HUES48 (cell line): ENCODE results near the gene VPS37B.
"Not testable (repeated sequence)": the region's sequence is repeated elsewhere in the genome, so short reads cannot be mapped to it uniquely, and the experiment has no call there.

Experiments used
- H3K27ac ChIP-seq: one replicate; pipeline ENCODE4 v1.7.0; 2013; ENCODE audit warnings: low read depth, low read length, inconsistent platforms
- H3K27me3 ChIP-seq: 2 replicates; pipeline ENCODE4 v1.6.1; 2013; ENCODE audit warnings: mild to moderate bottlenecking, low read length; ENCODE audit not compliant: control insufficient read depth, insufficient read depth
- H3K36me3 ChIP-seq: 2 replicates; pipeline ENCODE4 v1.6.1; 2013; ENCODE audit warnings: low read length; ENCODE audit not compliant: control insufficient read depth, insufficient read depth
- H3K4me1 ChIP-seq: 2 replicates; pipeline ENCODE4 v1.6.1; 2013; ENCODE audit warnings: mild to moderate bottlenecking, low read length; ENCODE audit not compliant: control insufficient read depth, insufficient read depth
- H3K4me3 ChIP-seq: 2 replicates; pipeline ENCODE4 v1.5.1; 2013; ENCODE audit warnings: mild to moderate bottlenecking, low read depth, low read length
- H3K9ac ChIP-seq: 2 replicates; pipeline ENCODE4 v1.6.1; 2013; ENCODE audit warnings: mild to moderate bottlenecking, low read depth, low read length, moderate library complexity
- H3K9me3 ChIP-seq: 2 replicates; pipeline ENCODE4 v1.6.1; 2013; ENCODE audit warnings: low read length; ENCODE audit not compliant: control insufficient read depth, insufficient read depth

Gene VPS37B

DNA sequence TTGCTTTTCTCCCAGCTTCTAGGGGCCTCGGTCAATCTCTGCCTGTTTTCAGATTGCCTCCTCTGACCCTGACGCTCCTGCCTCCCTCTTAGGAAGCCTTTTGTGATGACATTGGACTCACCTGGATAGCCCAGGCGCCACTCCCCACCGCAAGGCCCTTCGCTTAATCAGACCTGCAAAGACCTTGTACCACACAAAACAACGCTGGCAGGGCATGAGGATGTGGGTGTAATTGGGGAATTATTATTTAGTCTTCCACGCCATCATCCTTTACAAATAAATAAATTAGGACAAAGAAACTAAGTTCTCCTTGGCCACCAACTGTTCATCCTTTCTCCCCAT, 7.7 kb upstream of the VPS37B start:
- Histone ChIP-seq H3K36me3 (no peaks in the 10 kb centered on the region), H3K9ac (no peak overlapping the region), H3K4me3 (no peak overlapping the region), H3K27ac (no peak overlapping the region), H3K4me1 (no peaks in the 10 kb centered on the region; the same call in 1 of the 2 replicates), H3K27me3 (no peaks in the 10 kb centered on the region), H3K9me3 (no peaks in the 10 kb centered on the region)

GRCh38 chr12:122902854-122903692, 7.1 kb upstream of the VPS37B start:
- Histone ChIP-seq H3K27ac (no peak overlapping the region), H3K4me1 (no peaks in the 10 kb centered on the region; the same call in 1 of the 2 replicates), H3K9ac (no peak overlapping the region), H3K27me3 (no peaks in the 10 kb centered on the region), H3K4me3 (no peak overlapping the region), H3K36me3 (no peaks in the 10 kb centered on the region), H3K9me3 (no peaks in the 10 kb centered on the region)

DNA sequence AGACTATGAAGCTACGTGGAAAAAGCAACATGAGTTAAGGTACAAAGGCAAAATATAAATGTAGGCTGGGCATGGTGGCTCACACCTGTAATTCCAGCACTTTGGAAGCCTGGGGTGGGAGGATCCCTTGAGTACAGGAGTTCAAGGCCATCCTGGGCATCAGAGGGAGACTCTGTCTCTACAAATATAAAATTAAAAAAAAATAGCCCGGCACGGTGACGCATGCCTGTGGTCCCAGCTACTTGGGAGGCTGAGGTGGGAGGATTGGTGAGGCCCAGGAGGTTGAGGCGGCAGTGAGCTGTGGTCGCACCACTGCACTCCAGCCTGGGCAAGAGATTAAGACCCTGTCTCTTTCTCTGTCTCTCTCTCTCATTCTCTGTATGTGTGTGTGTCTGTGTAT, 4.0 kb upstream of the VPS37B start:
- Histone ChIP-seq H3K36me3 (no peaks in the 10 kb centered on the region), H3K4me1 (peaks cover 3% of the 10 kb centered on the region; the same call in 1 of the 2 replicates), H3K9me3 (no peaks in the 10 kb centered on the region), H3K27me3 (peaks cover 7% of the 10 kb centered on the region), H3K27ac (no peak overlapping the region), H3K4me3 (no peak overlapping the region), H3K9ac (no peak overlapping the region)

GRCh38 chr12:122896662-122897061, 738 bp upstream of the VPS37B start:
- Histone ChIP-seq H3K4me3 (no peak overlapping the region), H3K9ac (no peak overlapping the region), H3K4me1 (peaks cover 31% of the 10 kb centered on the region), H3K27ac (no peak overlapping the region), H3K9me3 (no peaks in the 10 kb centered on the region), H3K27me3 (peaks cover 11% of the 10 kb centered on the region), H3K36me3 (no peaks in the 10 kb centered on the region)

DNA sequence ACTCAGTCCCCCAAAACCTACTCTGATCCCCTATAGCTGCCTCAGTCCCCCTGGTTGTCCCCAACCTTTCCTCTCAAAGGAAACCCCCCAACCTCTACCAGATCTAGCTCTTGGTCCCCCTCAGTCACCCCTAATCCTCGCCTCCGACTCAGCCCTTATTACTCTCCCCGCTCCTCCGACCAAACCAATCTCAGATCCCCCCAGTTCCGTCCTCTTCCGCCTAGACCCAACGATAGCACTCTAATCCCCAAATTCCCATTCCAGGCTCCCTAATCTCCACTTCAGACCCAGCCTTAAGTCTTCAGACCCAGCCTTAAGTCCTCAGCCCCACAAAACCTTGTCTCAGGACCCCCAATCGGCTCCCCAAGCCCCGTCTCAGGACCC, 612 bp downstream of the VPS37B start:
- Histone ChIP-seq H3K27me3 (peaks cover 11% of the 10 kb centered on the region), H3K4me3 (peak overlapping the region; percentile 74), H3K27ac (no peak overlapping the region), H3K36me3 (no peaks in the 10 kb centered on the region), H3K9me3 (no peaks in the 10 kb centered on the region), H3K4me1 (peaks cover 43% of the 10 kb centered on the region), H3K9ac (peak overlapping the region; percentile 67)

DNA sequence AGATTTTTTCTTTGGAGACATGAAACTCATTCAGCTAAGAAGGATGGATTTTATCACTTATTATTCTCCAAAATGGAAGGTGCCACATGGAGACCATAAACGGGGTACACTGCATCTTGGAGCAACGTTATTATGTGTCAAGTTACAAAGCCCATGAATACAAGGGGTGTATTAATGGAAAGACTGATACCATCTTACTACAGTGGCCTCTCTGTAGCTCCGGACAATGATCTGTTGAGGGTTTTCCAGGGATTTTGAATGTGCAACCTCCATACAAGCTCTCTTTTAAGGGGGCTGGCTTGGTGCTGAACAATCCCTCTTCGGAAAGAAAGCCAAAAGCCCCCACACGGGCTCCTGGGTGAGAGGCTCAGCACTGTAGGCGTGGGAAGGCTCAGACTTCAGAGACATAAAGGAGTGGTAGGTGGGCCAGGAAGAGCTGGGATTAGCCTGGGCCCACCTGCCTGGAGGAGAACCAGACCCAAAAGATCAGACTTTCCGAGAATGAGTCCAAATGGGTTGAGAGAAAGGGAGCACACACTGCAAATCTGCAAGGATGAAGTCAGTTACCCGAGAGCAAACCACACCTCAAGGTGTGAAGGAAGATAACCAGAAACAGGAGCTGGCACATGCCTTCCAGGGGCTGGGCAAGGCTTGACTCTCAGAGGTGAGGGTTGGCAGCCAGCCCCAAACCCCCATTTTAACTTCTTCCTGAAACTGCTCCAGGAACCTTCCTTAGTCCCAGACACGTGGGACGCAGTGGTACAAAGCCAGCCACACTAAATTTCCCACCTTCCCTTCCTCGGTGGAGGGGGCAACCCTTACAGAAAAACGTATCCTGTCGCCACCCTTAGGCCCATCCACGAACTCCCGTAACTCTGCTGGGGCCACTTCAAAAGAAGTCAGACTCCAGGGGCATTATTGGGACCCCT, 1.5 kb downstream of the VPS37B start:
- Histone ChIP-seq H3K27me3 (peaks cover 11% of the 10 kb centered on the region), H3K36me3 (no peaks in the 10 kb centered on the region), H3K9ac (no peak overlapping the region), H3K9me3 (no peaks in the 10 kb centered on the region), H3K27ac (no peak overlapping the region), H3K4me3 (peak overlapping the region; percentile 74), H3K4me1 (peaks cover 48% of the 10 kb centered on the region)

DNA sequence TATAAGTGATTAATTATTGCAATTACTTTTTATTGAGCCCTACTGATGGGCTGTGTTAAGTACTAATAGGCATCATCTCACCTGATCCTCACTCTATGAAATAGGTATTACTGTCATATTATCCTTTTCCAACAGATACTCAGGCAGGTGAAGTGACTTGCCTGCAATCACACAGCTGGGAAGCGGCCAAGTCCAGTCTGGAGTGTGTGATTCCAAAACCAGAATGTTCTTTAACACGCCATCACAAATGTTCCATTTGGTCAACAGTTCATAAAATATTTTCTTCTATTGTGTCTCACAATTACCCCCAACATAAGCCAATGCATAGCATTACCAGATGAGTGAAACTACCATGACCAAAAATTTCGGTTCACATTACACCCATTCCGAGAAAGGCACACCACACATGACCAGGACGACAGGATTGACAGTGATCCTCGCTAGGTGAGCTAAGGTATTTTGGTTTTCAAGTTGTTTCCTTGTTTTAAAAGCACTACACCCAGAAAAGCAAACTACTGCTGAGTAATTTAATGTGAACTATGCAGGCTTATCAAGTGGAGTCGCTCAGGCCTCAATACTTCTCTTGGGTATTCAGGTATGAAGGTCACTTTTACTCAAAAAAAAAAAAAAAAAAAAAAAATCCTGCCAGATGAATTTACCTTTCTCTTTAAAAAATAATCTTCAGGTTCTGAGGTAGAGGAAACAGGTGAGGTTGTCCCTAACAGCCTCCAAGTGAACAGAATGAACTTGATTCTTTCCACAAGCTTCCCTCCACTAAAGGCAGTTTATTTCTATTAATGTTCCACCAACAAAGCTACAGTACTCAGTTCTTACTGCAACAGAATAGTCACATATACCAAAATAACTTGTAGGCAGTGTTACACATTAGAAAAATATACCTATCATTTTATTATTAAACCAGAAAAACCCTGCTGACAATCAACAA, 2.4 kb downstream of the VPS37B start:
- H3K27me3 ChIP-seq, result peaks cover 11% of the 10 kb centered on the region
- H3K4me1 ChIP-seq, result peaks cover 56% of the 10 kb centered on the region
- H3K9ac ChIP-seq, result no peak overlapping the region
- H3K36me3 ChIP-seq, result no peaks in the 10 kb centered on the region
- peak overlapping the region; percentile 3; the same call in 1 of the 2 replicates for H3K4me3 ChIP-seq
- no peak overlapping the region for H3K27ac ChIP-seq
- no peaks in the 10 kb centered on the region for H3K9me3 ChIP-seq

DNA sequence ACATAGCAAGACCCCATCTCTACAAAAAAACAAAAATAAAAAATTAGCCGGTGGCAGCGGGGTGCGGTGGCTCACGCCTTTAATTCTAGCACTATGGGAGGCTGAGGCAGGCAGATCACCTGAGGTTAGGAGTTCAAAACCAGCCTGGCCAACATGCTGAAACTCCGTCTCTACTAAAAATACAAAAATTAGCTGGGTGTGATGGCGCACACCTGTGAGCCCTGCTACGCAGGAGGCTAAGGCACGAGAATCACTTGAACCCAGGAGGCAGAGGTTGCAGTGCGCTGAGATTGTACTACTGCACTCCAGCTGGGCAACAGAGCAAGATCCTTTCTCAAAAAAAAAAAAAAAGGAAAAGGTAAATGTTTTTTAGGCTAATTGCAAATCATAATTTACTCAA, 3.2 kb downstream of the VPS37B start:
- Histone ChIP-seq H3K4me1 (peaks cover 63% of the 10 kb centered on the region), H3K27me3 (peaks cover 11% of the 10 kb centered on the region), H3K27ac (peak overlapping the region; percentile 91)
- not testable (repeated sequence) for H3K9ac ChIP-seq, H3K36me3 ChIP-seq, H3K9me3 ChIP-seq, H3K4me3 ChIP-seq

DNA sequence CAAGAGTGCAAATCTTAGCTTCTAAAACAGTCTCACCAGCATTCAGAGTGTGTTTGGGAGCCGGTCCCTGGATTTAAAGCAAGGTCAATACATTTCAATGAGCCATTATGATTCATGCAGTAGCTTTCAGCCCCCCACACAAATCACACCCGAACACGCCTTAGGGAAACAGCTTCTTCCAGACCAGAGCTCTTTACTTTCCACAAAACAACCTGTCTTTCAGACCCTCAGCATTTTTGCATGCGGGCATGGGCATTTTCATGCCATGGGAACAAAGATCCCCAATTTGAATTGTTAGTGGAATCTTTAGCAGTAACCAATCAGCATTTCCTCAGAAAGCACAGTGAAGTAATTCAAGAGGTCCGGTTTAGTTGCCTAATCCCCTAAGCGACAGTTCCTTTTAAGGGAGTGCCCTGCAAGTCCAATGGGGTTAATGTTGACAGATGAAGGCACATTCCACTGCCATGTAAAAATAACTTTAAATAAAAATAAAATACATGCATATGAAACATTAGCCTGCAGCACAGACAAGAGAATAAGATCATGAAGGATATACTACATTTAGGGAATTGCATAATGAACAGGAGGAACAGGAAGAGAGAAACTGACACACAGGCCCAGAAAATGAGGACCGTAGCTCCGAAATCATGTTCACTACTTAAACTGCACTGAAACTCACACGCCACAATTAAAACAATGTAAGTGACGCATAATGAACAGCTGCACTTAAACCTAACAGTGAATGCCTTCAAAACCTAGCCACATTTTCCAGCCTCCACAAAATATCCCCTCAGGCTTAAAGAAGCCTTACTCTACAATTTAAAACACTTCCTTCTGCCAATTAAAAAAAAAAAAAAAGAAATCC, 4.0 kb downstream of the VPS37B start:
- Histone ChIP-seq H3K4me3 (peak overlapping the region; percentile 47), H3K27me3 (peaks cover 11% of the 10 kb centered on the region), H3K36me3 (no peaks in the 10 kb centered on the region), H3K9me3 (no peaks in the 10 kb centered on the region), H3K9ac (peak overlapping the region; percentile 55), H3K4me1 (peaks cover 71% of the 10 kb centered on the region), H3K27ac (peak overlapping the region; percentile 91)
